HepG2 (cell line): ENCODE data around the gene CD4. TPM values are rescaled to one million over a fixed set of nuclear protein-coding genes. Genes with fewer than 3 reads are reported as not detected.

Experiments used
- ATAC-seq: fragments of 200-7000 bp; cut with Tn5 transposase; 3 replicates; pipeline ENCODE4 v1.9.1; 2020; ENCODE audit warnings: mild to moderate bottlenecking, moderate library complexity
- BruUV-seq: library from RNA; stranded (reverse); fragments of 400-500 nt; replicated peaks from 2 replicates; lab custom pipeline; 2021; lab: Mats Ljungman, UMichigan
- CTCF ChIA-PET: fragments of 300-600 bp; formaldehyde crosslinking; extraction: SDS; loops from one replicate; lab custom pipeline; 2021; ENCODE audit warnings: low total read pairs, inconsistent platforms, low intra/inter-chr PET ratio; lab: Yijun Ruan, JAX
- POLR2A ChIA-PET: fragments of 350-600 bp; sonication (Branson Sonifier 250); formaldehyde crosslinking; loops from one replicate; lab custom pipeline; 2020; ENCODE audit warnings: antibody characterized with exemption, inconsistent platforms; lab: Yijun Ruan, JAX
- DNase-seq: peaks from one replicate; pipeline ENCODE4 v3.0.0-alpha.2; 2015; ENCODE audit warnings: low spot score
- FAIRE-seq: peaks from 3 replicates; lab custom pipeline; 2011; peaks lifted over from hg19 to GRCh38; lab: Jason Lieb, UNC
- H2AFZ ChIP-seq: one replicate; pipeline ENCODE4 v1.6.1; 2011; ENCODE audit warnings: low read length, inconsistent platforms
- H3K27ac ChIP-seq: fragments of 300-600 bp; 3 replicates; pipeline ENCODE4 v1.8.0; 2011; ENCODE audit warnings: mixed run types, mild to moderate bottlenecking, mixed read lengths, low read length, inconsistent platforms; ENCODE audit not compliant: insufficient read depth; ENCODE audit errors: extremely low read length
- H3K27me3 ChIP-seq, 2 experiments: fragments of 200-600 bp in 1 of 2; 2 replicates in 1 of 2; 3 replicates in 1 of 2; pipeline versions ENCODE4 v1.6.0 to v1.8.0; 2011; ENCODE audit warnings: low read length in 2 of 2, mild to moderate bottlenecking in 2 of 2, moderate library complexity in 2 of 2, inconsistent platforms in 1 of 2; ENCODE audit not compliant: insufficient read depth in 2 of 2, control insufficient read depth in 1 of 2
- H3K36me3 ChIP-seq, 2 experiments: fragments of 200-600 bp in 1 of 2; replicated peaks in 1 of 2; 2 replicates in 1 of 2; 3 replicates in 1 of 2; pipeline versions ENCODE4 v1.5.1 to v1.8.0; 2011; ENCODE audit warnings: low read length in 2 of 2, inconsistent platforms in 1 of 2; ENCODE audit not compliant: insufficient read depth in 2 of 2, control insufficient read depth in 1 of 2
- H3K4me1 ChIP-seq: 2 replicates; pipeline ENCODE4 v1.5.1; 2012; ENCODE audit warnings: low read length, inconsistent platforms; ENCODE audit not compliant: insufficient read depth
- H3K4me2 ChIP-seq: 2 replicates; pipeline ENCODE4 v1.6.0; 2011; ENCODE audit warnings: low read depth, low read length, inconsistent platforms
- H3K4me3 ChIP-seq, 3 experiments: fragments of 200-600 bp in 1 of 3; sonication (generic), shearing (Covaris generic) in 1 of 3; replicated peaks in 1 of 3; 2 replicates each; pipeline ENCODE4 v1.5.1; 2011 to 2016; ENCODE audit warnings: low read length in 3 of 3, inconsistent platforms in 2 of 3, low read depth in 2 of 3, mild to moderate bottlenecking in 2 of 3, control low read depth in 1 of 3, mixed read lengths in 1 of 3; ENCODE audit not compliant: insufficient read depth in 1 of 3
- H3K79me2 ChIP-seq: one replicate; pipeline ENCODE4 v1.6.1; 2011; ENCODE audit warnings: low read length, inconsistent platforms; ENCODE audit not compliant: insufficient read depth
- H3K9ac ChIP-seq: 2 replicates; pipeline ENCODE4 v1.6.0; 2011; ENCODE audit warnings: mild to moderate bottlenecking, low read depth, low read length, inconsistent platforms; ENCODE audit not compliant: insufficient read depth
- H3K9me3 ChIP-seq: 2 replicates; pipeline ENCODE4 v1.5.1; 2012; ENCODE audit warnings: mild to moderate bottlenecking, low read length
- H4K20me1 ChIP-seq: 2 replicates; pipeline ENCODE4 v1.6.0; 2011; ENCODE audit warnings: inconsistent platforms, mild to moderate bottlenecking, low read length, moderate library complexity; ENCODE audit not compliant: insufficient read depth
- SATB2 ChIP-seq: sonication (generic); formaldehyde crosslinking; IDR thresholded peaks from 2 replicates; pipeline ENCODE4 v1.5.0; 2020; ENCODE audit warnings: missing genetic modification reagents
- SMARCE1 ChIP-seq: fragments of 450-650 bp; IDR thresholded peaks from 2 replicates; pipeline ENCODE4 v1.6.1; 2017; ENCODE audit warnings: borderline replicate concordance
- ZNF512 ChIP-seq: sonication (generic); formaldehyde crosslinking; IDR thresholded peaks from 2 replicates; pipeline ENCODE4 v1.4.0; 2020; ENCODE audit warnings: mild to moderate bottlenecking, missing genetic modification reagents
- ZNF564 ChIP-seq: sonication (generic); formaldehyde crosslinking; IDR thresholded peaks from 2 replicates; pipeline ENCODE4 v1.8.1; 2023; ENCODE audit warnings: mild to moderate bottlenecking, missing genetic modification reagents
- WGBS: methylation state at CpG from one replicate; pipeline ENCODE4 v1.1.6; 2017; ENCODE audit warnings: low lambda C conversion rate; 5-methylcytosine and 5-hydroxymethylcytosine counted together
- in situ Hi-C: cut with HindIII; loops from 2 replicates; pipeline ENCODE4 v1.10.0; 2017; ENCODE audit warnings: low pct_unique_long_range_greater_than_20kb; ENCODE audit not compliant: extremely low pct_ligation_motif_present
- intact Hi-C: fragments of 100-400 bp; cut with micrococcal nuclease; formaldehyde crosslinking; loops from one replicate; pipeline ENCODE4 v1.10.0; 2022; ENCODE audit not compliant: unreplicated experiment
- polyA plus RNA-seq, 8 experiments: library from polyadenylated mRNA; depleted of rRNA in 3 of 8; stranded (reverse) in 7 of 8; unstranded in 1 of 8; fragments of >200 nt; fragmentation: Illumina TruSeq in 4 of 8; extraction: Trizol in 4 of 8; gene quantifications; 2 replicates each; pipeline versions ENCODE4 v1.2.1 to v1.2.3, GENCODE V29; 2011 to 2016; ENCODE audit warnings: low read depth in 4 of 8, missing spikeins in 1 of 8, mixed read lengths in 1 of 8; ENCODE audit not compliant: insufficient read depth in 1 of 8
- total RNA-seq, 5 experiments: library from RNA; depleted of rRNA; stranded (reverse); fragments of >200 nt; fragmentation: Illumina TruSeq; extraction: Trizol; gene quantifications; 2 replicates each; pipeline ENCODE4 v1.2.3, GENCODE V29; 2016; ENCODE audit warnings: low read depth in 1 of 5
- TF ChIP-seq, protein P1 (sequence below): fragments of 450-650 bp; IDR thresholded peaks from 2 replicates; pipeline ENCODE4 v1.6.1; 2017; ENCODE audit warnings: mild to moderate bottlenecking
- TF ChIP-seq, protein P2 (sequence below): sonication (generic); formaldehyde crosslinking; IDR thresholded peaks from 2 replicates; pipeline ENCODE4 v1.4.0; 2020; ENCODE audit warnings: mild to moderate bottlenecking, missing genetic modification reagents

CD4 gene
- total and polyA plus RNA-seq, 2 of the 13 experiments (the other 11 are each of a cell fraction or from before 2014, with no cell fraction given): 0.07 to 0.95 TPM

DNA sequence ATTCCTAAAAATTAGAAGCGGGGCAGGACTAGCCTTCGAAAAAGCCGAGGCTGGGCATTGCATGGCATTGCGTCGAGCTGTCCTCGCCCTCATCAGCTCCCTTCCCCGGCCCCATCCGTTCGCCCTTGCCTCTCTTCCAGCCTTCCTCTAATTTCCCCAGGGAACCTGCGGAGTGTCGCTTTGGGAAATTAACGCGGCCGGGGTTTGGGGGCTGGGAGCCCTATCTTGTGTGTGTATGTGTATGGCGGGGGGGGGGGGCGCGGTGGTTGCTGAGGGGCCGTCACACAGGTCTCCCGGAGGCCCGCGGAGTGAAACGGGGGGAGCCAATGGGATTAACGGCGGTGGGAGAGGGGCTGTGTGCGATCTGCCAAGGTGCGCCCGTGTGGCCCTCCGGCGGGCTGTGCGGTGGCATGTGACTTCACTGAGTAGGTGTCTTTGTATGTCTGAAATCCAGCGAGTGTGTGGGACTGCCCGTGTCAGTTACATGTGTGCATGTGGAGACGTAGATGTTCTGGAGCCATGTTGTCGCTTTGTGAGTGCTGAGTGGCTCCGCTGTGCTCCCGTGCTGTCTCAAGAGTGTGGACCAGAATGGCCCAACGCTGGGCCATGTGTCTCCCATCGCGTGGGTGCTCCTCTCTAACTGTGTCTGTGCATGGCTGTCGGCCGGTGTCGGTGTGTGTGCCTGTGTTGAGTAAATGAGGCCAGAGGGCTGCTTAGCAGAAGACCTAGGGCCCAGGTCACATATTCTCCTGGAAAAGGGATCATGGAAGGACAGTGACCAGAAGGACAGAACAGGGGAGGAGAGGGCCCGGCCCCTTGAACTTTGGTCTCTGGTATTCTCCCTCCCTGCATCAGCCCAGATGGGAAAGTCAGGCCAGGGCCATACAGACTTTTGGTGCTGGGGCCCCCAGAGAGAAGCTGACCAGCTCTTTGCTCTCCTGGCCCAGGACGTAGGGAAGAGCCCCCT is 21.7 kb upstream of the CD4 start:
- Histone ChIP-seq H3K79me2 (peaks cover 20% of the 10 kb centered on the region), H3K4me1 (peaks cover 74% of the 10 kb centered on the region), H2AFZ (no peak overlapping the region), H3K27me3 (no peaks in the 10 kb centered on the region), H3K9ac (peak overlapping the region; percentile 90), H3K36me3 (peaks cover 0 to 11% of the 10 kb centered on the region in 2 experiments; a peak in 1 of 5 replicates), H4K20me1 (0 out of 2 replicates have a peak, but pooled peaks cover 6% of the 10 kb centered on the region), H3K9me3 (no peaks in the 10 kb centered on the region), H3K27ac (peak overlapping the region; percentile 88), H3K4me3 (peak overlapping the region; percentile 81 to 91 (median 86)), H3K4me2 (peak overlapping the region; percentile 93)
- CTCF ChIA-PET: interaction anchor here (1.2 to 2.3 kb wide), 2 partner anchors 12 to 14 kb away, joined by 4 to 13 read pairs; partner anchors contain the start of gene MLF2
- POLR2A ChIA-PET: interaction anchor here (0.5 to 8.3 kb wide), 16 partner anchors 8 to 234 kb away, joined by 3 to 162 read pairs (median 5); partner anchors contain the start of genes CD4, CDCA3, COPS7A and GAPDH
- no TSS peak for BruUV-seq
- intact Hi-C loops (no loop called here), in situ Hi-C loops (no loop called here)
- ATAC-seq (peak; percentile 45), DNase-seq (peak; percentile 68), FAIRE-seq (peak; percentile 72)
- 0% methylated on average over 20 of the region's 44 CpGs for WGBS
- TF ChIP-seq ZNF512 (CRISPR knock-in tag) (no peak), SATB2 (no peak), ZNF564 (CRISPR knock-in tag) (0 out of 2 replicates have a peak, but pooled peaks have one; percentile 24), SMARCE1 (no peak)
- TF ChIP-seq, protein P1, sequence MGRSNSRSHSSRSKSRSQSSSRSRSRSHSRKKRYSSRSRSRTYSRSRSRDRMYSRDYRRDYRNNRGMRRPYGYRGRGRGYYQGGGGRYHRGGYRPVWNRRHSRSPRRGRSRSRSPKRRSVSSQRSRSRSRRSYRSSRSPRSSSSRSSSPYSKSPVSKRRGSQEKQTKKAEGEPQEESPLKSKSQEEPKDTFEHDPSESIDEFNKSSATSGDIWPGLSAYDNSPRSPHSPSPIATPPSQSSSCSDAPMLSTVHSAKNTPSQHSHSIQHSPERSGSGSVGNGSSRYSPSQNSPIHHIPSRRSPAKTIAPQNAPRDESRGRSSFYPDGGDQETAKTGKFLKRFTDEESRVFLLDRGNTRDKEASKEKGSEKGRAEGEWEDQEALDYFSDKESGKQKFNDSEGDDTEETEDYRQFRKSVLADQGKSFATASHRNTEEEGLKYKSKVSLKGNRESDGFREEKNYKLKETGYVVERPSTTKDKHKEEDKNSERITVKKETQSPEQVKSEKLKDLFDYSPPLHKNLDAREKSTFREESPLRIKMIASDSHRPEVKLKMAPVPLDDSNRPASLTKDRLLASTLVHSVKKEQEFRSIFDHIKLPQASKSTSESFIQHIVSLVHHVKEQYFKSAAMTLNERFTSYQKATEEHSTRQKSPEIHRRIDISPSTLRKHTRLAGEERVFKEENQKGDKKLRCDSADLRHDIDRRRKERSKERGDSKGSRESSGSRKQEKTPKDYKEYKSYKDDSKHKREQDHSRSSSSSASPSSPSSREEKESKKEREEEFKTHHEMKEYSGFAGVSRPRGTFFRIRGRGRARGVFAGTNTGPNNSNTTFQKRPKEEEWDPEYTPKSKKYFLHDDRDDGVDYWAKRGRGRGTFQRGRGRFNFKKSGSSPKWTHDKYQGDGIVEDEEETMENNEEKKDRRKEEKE: no peak
- TF ChIP-seq, protein P2, sequence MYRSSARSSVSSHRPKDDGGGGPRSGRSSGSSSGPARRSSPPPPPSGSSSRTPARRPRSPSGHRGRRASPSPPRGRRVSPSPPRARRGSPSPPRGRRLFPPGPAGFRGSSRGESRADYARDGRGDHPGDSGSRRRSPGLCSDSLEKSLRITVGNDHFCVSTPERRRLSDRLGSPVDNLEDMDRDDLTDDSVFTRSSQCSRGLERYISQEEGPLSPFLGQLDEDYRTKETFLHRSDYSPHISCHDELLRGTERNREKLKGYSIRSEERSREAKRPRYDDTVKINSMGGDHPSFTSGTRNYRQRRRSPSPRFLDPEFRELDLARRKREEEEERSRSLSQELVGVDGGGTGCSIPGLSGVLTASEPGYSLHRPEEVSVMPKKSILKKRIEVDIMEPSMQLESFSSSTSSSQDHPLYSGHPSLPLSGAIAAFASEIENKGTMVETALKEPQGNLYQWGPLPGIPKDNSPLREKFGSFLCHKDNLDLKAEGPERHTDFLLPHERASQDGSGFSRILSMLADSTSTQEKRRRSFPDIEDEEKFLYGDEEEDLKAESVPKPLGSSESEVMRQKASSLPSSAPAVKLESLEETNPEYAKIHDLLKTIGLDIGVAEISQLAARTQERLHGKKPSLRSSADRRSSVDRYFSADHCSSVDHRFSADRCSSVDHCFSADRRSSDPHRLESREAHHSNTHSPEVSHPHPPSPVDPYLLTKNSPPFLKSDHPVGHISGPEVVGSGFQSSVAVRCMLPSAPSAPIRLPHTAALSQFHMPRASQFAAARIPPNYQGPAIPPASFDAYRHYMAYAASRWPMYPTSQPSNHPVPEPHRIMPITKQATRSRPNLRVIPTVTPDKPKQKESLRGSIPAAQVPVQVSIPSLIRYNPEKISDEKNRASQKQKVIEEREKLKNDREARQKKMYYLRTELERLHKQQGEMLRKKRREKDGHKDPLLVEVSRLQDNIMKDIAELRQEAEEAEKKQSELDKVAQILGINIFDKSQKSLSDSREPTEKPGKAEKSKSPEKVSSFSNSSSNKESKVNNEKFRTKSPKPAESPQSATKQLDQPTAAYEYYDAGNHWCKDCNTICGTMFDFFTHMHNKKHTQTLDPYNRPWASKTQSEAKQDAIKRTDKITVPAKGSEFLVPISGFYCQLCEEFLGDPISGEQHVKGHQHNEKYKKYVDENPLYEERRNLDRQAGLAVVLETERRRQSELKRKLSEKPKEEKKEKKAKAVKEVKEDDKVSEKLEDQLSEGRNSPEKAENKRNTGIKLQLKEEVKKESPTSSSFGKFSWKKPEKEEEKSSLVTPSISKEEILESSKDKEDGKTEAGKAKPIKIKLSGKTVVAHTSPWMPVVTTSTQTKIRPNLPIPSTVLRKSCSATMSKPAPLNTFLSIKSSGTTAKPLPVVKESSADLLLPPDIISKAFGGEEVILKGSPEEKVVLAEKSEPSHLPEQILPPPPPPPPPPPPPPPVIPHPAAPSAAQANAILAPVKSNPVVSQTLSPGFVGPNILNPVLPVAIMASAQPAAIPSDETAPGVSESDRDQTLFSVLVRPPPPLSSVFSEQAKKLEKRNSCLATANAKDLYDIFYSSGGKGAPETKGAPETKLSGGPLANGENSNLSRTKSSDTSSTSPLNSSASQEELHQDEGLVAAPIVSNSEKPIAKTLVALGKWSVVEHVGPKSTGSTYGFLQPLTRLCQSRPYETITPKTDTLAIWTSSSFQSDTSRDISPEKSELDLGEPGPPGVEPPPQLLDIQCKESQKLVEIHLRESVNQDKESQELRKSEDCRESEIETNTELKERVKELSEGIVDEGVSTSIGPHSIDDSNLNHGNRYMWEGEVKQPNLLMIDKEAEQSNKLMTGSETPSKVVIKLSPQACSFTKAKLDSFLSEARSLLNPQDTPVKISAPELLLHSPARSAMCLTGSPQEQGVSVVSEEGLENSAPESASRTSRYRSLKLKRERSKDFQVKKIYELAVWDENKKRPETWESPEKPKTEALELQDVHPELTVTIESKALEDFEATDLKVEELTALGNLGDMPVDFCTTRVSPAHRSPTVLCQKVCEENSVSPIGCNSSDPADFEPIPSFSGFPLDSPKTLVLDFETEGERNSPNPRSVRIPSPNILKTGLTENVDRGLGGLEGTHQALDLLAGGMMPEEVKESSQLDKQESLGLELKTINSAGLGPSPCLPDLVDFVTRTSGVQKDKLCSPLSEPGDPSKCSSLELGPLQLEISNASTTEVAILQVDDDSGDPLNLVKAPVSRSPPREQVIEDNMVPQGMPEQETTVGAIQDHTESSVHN (CRISPR knock-in tag): no peak
